IMR-90 (cell line): ENCODE results near the gene USP24. TPM values are rescaled to one million over a fixed set of nuclear protein-coding genes. Genes with fewer than 3 reads are reported as not detected.

Experiments
- ATAC-seq: fragments of 200-7000 bp; cut with Tn5 transposase; 2 replicates; pipeline ENCODE4 v1.9.1; 2020; ENCODE audit warnings: low read depth, mild to moderate bottlenecking, moderate library complexity
- BruUV-seq: library from RNA; stranded (reverse); fragments of 400-500 nt; replicated peaks from 2 replicates; lab custom pipeline; 2021; lab: Mats Ljungman, UMichigan
- CTCF ChIA-PET: fragments of 300-600 bp; formaldehyde crosslinking; extraction: SDS; loops from one replicate; lab custom pipeline; 2021; ENCODE audit warnings: antibody characterized with exemption; lab: Yijun Ruan, JAX
- POLR2A ChIA-PET: fragments of 300-600 bp; sonication (Branson Sonifier 250); formaldehyde crosslinking; loops from one replicate; lab custom pipeline; 2022; ENCODE audit warnings: antibody characterized with exemption; ENCODE audit not compliant: unreplicated experiment; lab: Charles Lee
- DNase-seq: peaks from one replicate; pipeline ENCODE4 v3.0.0; 2013
- H2AFZ ChIP-seq: replicated peaks from 2 replicates; pipeline ENCODE3; 2013; ENCODE audit warnings: low read length, mild to moderate bottlenecking; ENCODE audit not compliant: poor library complexity
- H2AK5ac ChIP-seq: 2 replicates; pipeline ENCODE4 v1.6.1; 2013; ENCODE audit warnings: low read depth, low read length, inconsistent platforms
- H2AK9ac ChIP-seq: replicated peaks from 2 replicates; pipeline ENCODE3; 2013; ENCODE audit warnings: mild to moderate bottlenecking, low read depth, low read length, moderate library complexity; ENCODE audit not compliant: poor library complexity
- H2BK120ac ChIP-seq: 2 replicates; pipeline ENCODE4 v1.6.1; 2013; ENCODE audit warnings: low read depth, low read length, inconsistent platforms
- H2BK15ac ChIP-seq: 3 replicates; pipeline ENCODE4 v1.6.1; 2013; ENCODE audit warnings: low read depth, low read length, inconsistent platforms
- H2BK20ac ChIP-seq: 2 replicates; pipeline ENCODE4 v1.6.1; 2013; ENCODE audit warnings: low read depth, mild to moderate bottlenecking, inconsistent platforms, low read length, moderate library complexity
- H2BK5ac ChIP-seq: 2 replicates; pipeline ENCODE4 v1.6.1; 2013; ENCODE audit warnings: mild to moderate bottlenecking, low read depth, low read length, inconsistent platforms; ENCODE audit not compliant: poor library complexity, severe bottlenecking
- H3K14ac ChIP-seq: replicated peaks from 2 replicates; pipeline ENCODE4 v1.6.1; 2013; ENCODE audit warnings: low read depth, low read length, inconsistent platforms
- H3K18ac ChIP-seq: 2 replicates; pipeline ENCODE4 v1.6.1; 2013; ENCODE audit warnings: low read depth, low read length, control low read depth
- H3K23ac ChIP-seq: 2 replicates; pipeline ENCODE4 v1.6.1; 2013; ENCODE audit warnings: low read depth, low read length, inconsistent platforms
- H3K27ac ChIP-seq: 2 replicates; pipeline ENCODE4 v1.5.1; 2013; ENCODE audit warnings: mild to moderate bottlenecking, control low read depth, low read length; ENCODE audit not compliant: insufficient read depth
- H3K27me3 ChIP-seq: 2 replicates; pipeline ENCODE4 v1.6.1; 2013; ENCODE audit warnings: low read length; ENCODE audit not compliant: control insufficient read depth, insufficient read depth
- H3K36me3 ChIP-seq: 2 replicates; pipeline ENCODE4 v1.6.1; 2013; ENCODE audit warnings: low read length, mixed read lengths; ENCODE audit not compliant: control insufficient read depth, insufficient read depth
- H3K4ac ChIP-seq: 2 replicates; pipeline ENCODE4 v1.6.1; 2013; ENCODE audit warnings: low read depth, low read length, inconsistent platforms
- H3K4me1 ChIP-seq: 2 replicates; pipeline ENCODE4 v1.6.1; 2013; ENCODE audit warnings: low read length, mixed read lengths; ENCODE audit not compliant: control insufficient read depth, insufficient read depth
- H3K4me2 ChIP-seq: 2 replicates; pipeline ENCODE4 v1.6.1; 2013; ENCODE audit warnings: low read depth, mild to moderate bottlenecking, control low read depth, low read length, moderate library complexity
- H3K4me3 ChIP-seq: 2 replicates; pipeline ENCODE4 v1.5.1; 2013; ENCODE audit warnings: low read depth, mild to moderate bottlenecking, control low read depth, low read length, moderate library complexity; ENCODE audit not compliant: insufficient read depth
- H3K56ac ChIP-seq: 2 replicates; pipeline ENCODE4 v1.6.1; 2013; ENCODE audit warnings: low read length, inconsistent platforms; ENCODE audit not compliant: insufficient read depth; ENCODE audit errors: extremely low read depth
- H3K79me1 ChIP-seq, 2 experiments: 2 replicates each; pipeline ENCODE4 v1.6.1; 2013; ENCODE audit warnings: low read length in 2 of 2, inconsistent platforms in 1 of 2, low read depth in 1 of 2
- H3K9ac ChIP-seq: 2 replicates; pipeline ENCODE4 v1.6.1; 2013; ENCODE audit warnings: low read depth, low read length, control low read depth
- H3K9me1 ChIP-seq: 2 replicates; pipeline ENCODE4 v1.6.1; 2013; ENCODE audit warnings: low read length, inconsistent platforms; ENCODE audit not compliant: insufficient read depth
- H3K9me3 ChIP-seq: 2 replicates; pipeline ENCODE4 v1.6.1; 2013; ENCODE audit warnings: low read length; ENCODE audit not compliant: control insufficient read depth, insufficient read depth
- H4K20me1 ChIP-seq: 2 replicates; pipeline ENCODE4 v1.6.1; 2013; ENCODE audit warnings: low read length, inconsistent platforms; ENCODE audit not compliant: insufficient read depth
- H4K5ac ChIP-seq: 2 replicates; pipeline ENCODE4 v1.6.1; 2013; ENCODE audit warnings: mild to moderate bottlenecking, low read depth, low read length, control low read depth
- H4K8ac ChIP-seq, 2 experiments: 2 replicates each; pipeline ENCODE4 v1.6.1; 2013; ENCODE audit warnings: low read depth in 2 of 2, low read length in 2 of 2, control low read depth in 1 of 2, inconsistent platforms in 1 of 2
- H4K91ac ChIP-seq: 2 replicates; pipeline ENCODE4 v1.6.1; 2013; ENCODE audit warnings: low read depth, low read length, inconsistent platforms; ENCODE audit not compliant: insufficient read depth
- FOS ChIP-seq: fragments of 150-350 bp; IDR thresholded peaks from 2 replicates; pipeline ENCODE4 v1.6.1; 2016; ENCODE audit warnings: low read depth, low read length
- MAFK ChIP-seq: IDR thresholded peaks from 2 replicates; pipeline ENCODE4 v1.6.1; 2012; ENCODE audit warnings: low read depth, low read length, improper control_type of control experiment
- MAZ ChIP-seq: IDR thresholded peaks from 2 replicates; pipeline ENCODE4 v1.6.1; 2012; ENCODE audit warnings: low read depth, mild to moderate bottlenecking, low read length, improper control_type of control experiment, moderate library complexity, borderline replicate concordance
- MXI1 ChIP-seq: IDR thresholded peaks from 2 replicates; pipeline ENCODE4 v1.6.1; 2012; ENCODE audit warnings: low read depth, mild to moderate bottlenecking, low read length, moderate library complexity, borderline replicate concordance
- RAD21 ChIP-seq: IDR thresholded peaks from 2 replicates; pipeline ENCODE4 v1.6.1; 2012; ENCODE audit warnings: low read length, improper control_type of control experiment
- RFX5 ChIP-seq: IDR thresholded peaks from 2 replicates; pipeline ENCODE4 v1.8.0; 2012; ENCODE audit warnings: low read depth, mild to moderate bottlenecking, low read length, moderate library complexity
- USF2 ChIP-seq: fragments of 150-350 bp; IDR thresholded peaks from 2 replicates; pipeline ENCODE4 v1.6.1; 2017; ENCODE audit warnings: mild to moderate bottlenecking, antibody characterized with exemption, low read length, low read depth
- WGBS, 2 experiments: methylation state at CpG; one replicate each; pipeline versions ENCODE4 v1.1.5 to v1.1.7; 2013; ENCODE audit warnings: missing lambda C conversion rate in 2 of 2; ENCODE audit not compliant: insufficient read length in 1 of 2; ENCODE audit errors: extremely low coverage in 2 of 2; 5-methylcytosine and 5-hydroxymethylcytosine counted together
- dilution Hi-C: fragments of 300-500 bp; cut with HindIII; formaldehyde crosslinking; loops from one replicate; pipeline ENCODE4 v1.14.3; 2018; ENCODE audit warnings: low sequenced_read_pairs; ENCODE audit not compliant: unreplicated experiment
- in situ Hi-C: fragments of 300-500 bp; cut with MboI; formaldehyde crosslinking; loops from 3 replicates; pipeline ENCODE4 v1.14.3; 2019; ENCODE audit warnings: low sequenced_read_pairs, inconsistent platforms, mixed read lengths
- intact Hi-C: fragments of 100-400 bp; cut with micrococcal nuclease; formaldehyde crosslinking; loops from 2 replicates; pipeline ENCODE4 v1.10.0; 2022
- polyA plus RNA-seq, 3 experiments: library from polyadenylated mRNA; depleted of rRNA; stranded (reverse); fragments of >200 nt; gene quantifications; 2 replicates each; pipeline ENCODE4 v1.2.3, GENCODE V29; 2012; ENCODE audit warnings: low replicate concordance in 1 of 3
- total RNA-seq: library from RNA; depleted of rRNA; stranded (reverse); fragments of >200 nt; gene quantifications from 2 replicates; pipeline ENCODE4 v1.2.3, GENCODE V29; 2012

The USP24 gene
- total and polyA plus RNA-seq, 2 of the 4 experiments (the other 2 are of a cell fraction): 8.4 to 36.7 TPM

DNA sequence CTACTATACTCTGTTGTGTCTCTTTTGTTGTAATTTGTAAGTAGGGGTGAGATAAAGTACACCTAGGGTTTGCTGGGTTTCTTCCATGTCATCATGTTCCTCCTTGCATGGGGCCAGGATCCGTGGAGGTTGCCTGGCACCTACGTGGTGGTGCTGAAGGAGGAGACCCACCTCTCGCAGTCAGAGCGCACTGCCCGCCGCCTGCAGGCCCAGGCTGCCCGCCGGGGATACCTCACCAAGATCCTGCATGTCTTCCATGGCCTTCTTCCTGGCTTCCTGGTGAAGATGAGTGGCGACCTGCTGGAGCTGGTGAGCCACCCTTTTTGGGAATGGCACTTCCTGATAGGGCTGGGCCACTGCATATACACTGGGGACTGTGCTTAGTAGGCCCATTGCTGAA, 171.4 kb downstream of the USP24 start:
- no peak overlapping the region for H2AK9ac ChIP-seq
- no peak overlapping the region for H3K56ac ChIP-seq
- H3K4me1 ChIP-seq: peaks cover 2% of the 10 kb centered on the region; the same call in 1 of the 2 replicates
- H2AK5ac ChIP-seq: no peak overlapping the region
- H4K91ac ChIP-seq: no peak overlapping the region
- no peak overlapping the region for H2BK15ac ChIP-seq
- TF ChIP-seq RFX5 (no peak), FOS (no peak), RAD21 (no peak), MXI1 (no peak), USF2 (no peak), MAFK (no peak), MAZ (no peak)
- H3K4me2 ChIP-seq: no peak overlapping the region
- in situ Hi-C loops: no loop called here
- H3K9me1 ChIP-seq: no peaks in the 10 kb centered on the region
- H3K23ac ChIP-seq: no peak overlapping the region
- no peak overlapping the region for H2BK20ac ChIP-seq
- peaks cover 81% of the 10 kb centered on the region for H3K27me3 ChIP-seq
- ATAC-seq (no peak), DNase-seq (no peak)
- H3K36me3 ChIP-seq: no peaks in the 10 kb centered on the region
- no peaks in the 10 kb centered on the region for H3K79me1 ChIP-seq
- no peak overlapping the region for H3K4me3 ChIP-seq
- no peak overlapping the region for H3K18ac ChIP-seq
- CTCF ChIA-PET: no interaction called here
- POLR2A ChIA-PET: no interaction called here
- no peak overlapping the region for H3K27ac ChIP-seq
- H2BK5ac ChIP-seq: no peak overlapping the region
- H2BK120ac ChIP-seq: no peak overlapping the region
- intact Hi-C loops: no loop called here
- no TSS peak for BruUV-seq
- no peak overlapping the region for H4K5ac ChIP-seq
- H4K20me1 ChIP-seq: no peaks in the 10 kb centered on the region
- no peaks in the 10 kb centered on the region for H3K9me3 ChIP-seq
- no peak overlapping the region for H3K14ac ChIP-seq
- no peak overlapping the region for H3K9ac ChIP-seq
- WGBS, 2 experiments: 72% methylated on average over 5 of the region's 9 CpGs; no CpG with 5 or more reads in 1 of the 2 experiments
- H4K8ac ChIP-seq: no peak overlapping the region
- dilution Hi-C loops: no loop called here
- no peak overlapping the region for H2AFZ ChIP-seq
- no peak overlapping the region for H3K4ac ChIP-seq
